HepG2 (cell line): ENCODE data around the gene H19. TPM values are rescaled to one million over a fixed set of nuclear protein-coding genes. Genes with fewer than 3 reads are reported as not detected.

Experiments used
- ELF3 ChIP-seq: IDR thresholded peaks from 2 replicates; pipeline ENCODE4 v1.6.1; 2016; ENCODE audit warnings: missing genetic modification reagents, missing compliant biosample characterization
- ETV6 ChIP-seq: sonication (generic); formaldehyde crosslinking; conservative IDR thresholded peaks from 2 replicates; pipeline ENCODE4 v1.4.0; 2020; ENCODE audit warnings: missing genetic modification reagents
- FOXJ3 ChIP-seq: sonication (generic); formaldehyde crosslinking; IDR thresholded peaks from 2 replicates; pipeline ENCODE4 v1.4.0; 2020; ENCODE audit warnings: missing genetic modification reagents, mild to moderate bottlenecking, borderline replicate concordance
- KDM4B ChIP-seq: sonication (generic); formaldehyde crosslinking; IDR thresholded peaks from 2 replicates; pipeline ENCODE4 v1.4.0; 2020; ENCODE audit warnings: missing genetic modification reagents
- RXRB ChIP-seq: IDR thresholded peaks from 2 replicates; pipeline ENCODE4 v1.6.1; 2016; ENCODE audit warnings: borderline replicate concordance, missing genetic modification reagents, missing compliant biosample characterization
- STAG1 ChIP-seq: sonication (generic); formaldehyde crosslinking; IDR thresholded peaks from 2 replicates; pipeline ENCODE4 v1.4.0; 2020; ENCODE audit warnings: missing genetic modification reagents
- ZNF143 ChIP-seq: sonication (generic); formaldehyde crosslinking; IDR thresholded peaks from 2 replicates; pipeline ENCODE4 v1.4.0; 2020; ENCODE audit warnings: missing genetic modification reagents
- ZNF20 ChIP-seq: sonication (generic); formaldehyde crosslinking; IDR thresholded peaks from 2 replicates; pipeline ENCODE4 v1.4.0; 2020; ENCODE audit warnings: mild to moderate bottlenecking, moderate library complexity, missing genetic modification reagents
- ZNF263 ChIP-seq: sonication (generic); formaldehyde crosslinking; IDR thresholded peaks from 2 replicates; pipeline ENCODE4 v1.4.0; 2020; ENCODE audit warnings: missing genetic modification reagents
- ZNF318 ChIP-seq: sonication (generic); formaldehyde crosslinking; IDR thresholded peaks from 2 replicates; pipeline ENCODE4 v1.4.0; 2020; ENCODE audit warnings: mild to moderate bottlenecking, missing genetic modification reagents
- ZNF468 ChIP-seq: sonication (generic); formaldehyde crosslinking; IDR thresholded peaks from 2 replicates; pipeline ENCODE4 v1.8.0; 2022; ENCODE audit warnings: mild to moderate bottlenecking, moderate library complexity, missing genetic modification reagents
- ZNF574 ChIP-seq: sonication (generic); formaldehyde crosslinking; IDR thresholded peaks from 2 replicates; pipeline ENCODE4 v1.4.0; 2020; ENCODE audit warnings: missing genetic modification reagents
- polyA plus RNA-seq, 8 experiments: library from polyadenylated mRNA; depleted of rRNA in 3 of 8; stranded (reverse) in 7 of 8; unstranded in 1 of 8; fragments of >200 nt; fragmentation: Illumina TruSeq in 4 of 8; extraction: Trizol in 4 of 8; gene quantifications; 2 replicates each; pipeline versions ENCODE4 v1.2.1 to v1.2.3, GENCODE V29; 2011 to 2016; ENCODE audit warnings: low read depth in 4 of 8, missing spikeins in 1 of 8, mixed read lengths in 1 of 8; ENCODE audit not compliant: insufficient read depth in 1 of 8
- total RNA-seq, 5 experiments: library from RNA; depleted of rRNA; stranded (reverse); fragments of >200 nt; fragmentation: Illumina TruSeq; extraction: Trizol; gene quantifications; 2 replicates each; pipeline ENCODE4 v1.2.3, GENCODE V29; 2016; ENCODE audit warnings: low read depth in 1 of 5
- TF ChIP-seq, protein P1 (sequence below): sonication (generic); formaldehyde crosslinking; IDR thresholded peaks from 2 replicates; pipeline ENCODE4 v1.5.0; 2020; ENCODE audit warnings: mild to moderate bottlenecking, missing genetic modification reagents

H19 gene
- total and polyA plus RNA-seq, 2 of the 13 experiments (the other 11 are each of a cell fraction or from before 2014, with no cell fraction given), result 1.2 to 2.4 TPM

- TF ChIP-seq, protein P1, sequence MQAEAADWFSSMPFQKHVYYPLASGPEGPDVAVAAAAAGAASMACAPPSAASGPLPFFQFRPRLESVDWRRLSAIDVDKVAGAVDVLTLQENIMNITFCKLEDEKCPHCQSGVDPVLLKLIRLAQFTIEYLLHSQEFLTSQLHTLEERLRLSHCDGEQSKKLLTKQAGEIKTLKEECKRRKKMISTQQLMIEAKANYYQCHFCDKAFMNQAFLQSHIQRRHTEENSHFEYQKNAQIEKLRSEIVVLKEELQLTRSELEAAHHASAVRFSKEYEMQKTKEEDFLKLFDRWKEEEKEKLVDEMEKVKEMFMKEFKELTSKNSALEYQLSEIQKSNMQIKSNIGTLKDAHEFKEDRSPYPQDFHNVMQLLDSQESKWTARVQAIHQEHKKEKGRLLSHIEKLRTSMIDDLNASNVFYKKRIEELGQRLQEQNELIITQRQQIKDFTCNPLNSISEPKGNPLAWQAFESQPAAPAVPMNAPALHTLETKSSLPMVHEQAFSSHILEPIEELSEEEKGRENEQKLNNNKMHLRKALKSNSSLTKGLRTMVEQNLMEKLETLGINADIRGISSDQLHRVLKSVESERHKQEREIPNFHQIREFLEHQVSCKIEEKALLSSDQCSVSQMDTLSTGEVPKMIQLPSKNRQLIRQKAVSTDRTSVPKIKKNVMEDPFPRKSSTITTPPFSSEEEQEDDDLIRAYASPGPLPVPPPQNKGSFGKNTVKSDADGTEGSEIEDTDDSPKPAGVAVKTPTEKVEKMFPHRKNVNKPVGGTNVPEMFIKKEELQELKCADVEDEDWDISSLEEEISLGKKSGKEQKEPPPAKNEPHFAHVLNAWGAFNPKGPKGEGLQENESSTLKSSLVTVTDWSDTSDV (CRISPR knock-in tag), result no peak
- TF ChIP-seq ZNF574, result 0 out of 2 replicates have a peak, but pooled peaks have one; percentile 34
- TF ChIP-seq RXRB (CRISPR knock-in tag), result peak; percentile 40; the same call in 1 of the 2 replicates
- TF ChIP-seq ELF3 (CRISPR knock-in tag), result 0 out of 2 replicates have a peak, but pooled peaks have one; percentile 16
- TF ChIP-seq ZNF318, result no peak
- no peak for TF ChIP-seq KDM4B (CRISPR knock-in tag)
- TF ChIP-seq ZNF263, result peak; percentile 61; the same call in 1 of the 2 replicates
- no peak for TF ChIP-seq ETV6 (CRISPR knock-in tag)
- no peak for TF ChIP-seq FOXJ3 (CRISPR knock-in tag)
- peak; percentile 10; the same call in 1 of the 2 replicates for TF ChIP-seq STAG1 (CRISPR knock-in tag)
- no peak for TF ChIP-seq ZNF143
- TF ChIP-seq ZNF20 (CRISPR knock-in tag), result no peak
- TF ChIP-seq ZNF468, result no peak
These were observed 18.7 kb downstream of the H19 start (continued) for GRCh38 chr11:1978720-1979473.
